Measurements from ENCODE around the gene C9orf43.

- TF ChIP-seq CTCF (IDR thresholded peaks at IDR 0.05) (no peak), POLR2A (IDR thresholded peaks at IDR 0.05) (no peak), EP300 (IDR thresholded peaks at IDR 0.05) (no peak)
Observed at GRCh38 chr9:113464286-113464660, 53.7 kb downstream of the C9orf43 start.

All from sigmoid colon (tissue), 4 donors.